K562 (cell line): ENCODE results near the gene ZNF202. TPM values are rescaled to one million over a fixed set of nuclear protein-coding genes. Genes with fewer than 3 reads are reported as not detected.

Experiments
- ATAC-seq: fragments of 200-7000 bp; cut with Tn5 transposase; 3 replicates; pipeline ENCODE4 v1.9.1; 2020; ENCODE audit warnings: moderate library complexity
- BruUV-seq: library from RNA; stranded (reverse); fragments of 400-500 nt; replicated peaks from 2 replicates; lab custom pipeline; 2021; lab: Mats Ljungman, UMichigan
- CTCF ChIA-PET: fragments of 300-600 bp; formaldehyde crosslinking; extraction: SDS; loops from one replicate; lab custom pipeline; 2021; ENCODE audit warnings: low intra/inter-chr PET ratio; lab: Yijun Ruan, JAX
- POLR2A ChIA-PET: fragments of 300-600, 350-650 bp; sonication (Branson Sonifier 250); formaldehyde crosslinking; extraction: SDS; loops from one replicate; lab custom pipeline; 2021; ENCODE audit warnings: antibody characterized with exemption, inconsistent platforms; lab: Yijun Ruan, JAX
- DNase-seq, 4 experiments: peaks; one replicate each; pipeline versions ENCODE4 v3.0.0 to v3.0.0-alpha.2; 2011 to 2018; ENCODE audit warnings: low spot score in 3 of 4, mixed read lengths in 3 of 4; ENCODE audit errors: extremely low read depth in 1 of 4
- FAIRE-seq: peaks from 2 replicates; lab custom pipeline; 2011; peaks lifted over from hg19 to GRCh38; lab: Jason Lieb, UNC
- H2AFZ ChIP-seq: 2 replicates; pipeline ENCODE4 v1.6.0; 2011; ENCODE audit warnings: low read depth, low read length, control low read depth, inconsistent platforms
- H3K27ac ChIP-seq: fragments of 200-600 bp; 3 replicates; pipeline ENCODE4 v1.8.0; 2011; ENCODE audit warnings: low read depth, mild to moderate bottlenecking, control low read depth, inconsistent platforms, low read length, moderate library complexity, mixed read lengths; ENCODE audit errors: extremely low read depth
- H3K27me3 ChIP-seq, 2 experiments: fragments of 300-600 bp in 1 of 2; 2 replicates in 1 of 2; 3 replicates in 1 of 2; pipeline versions ENCODE4 v1.6.0 to v1.8.0; 2011; ENCODE audit warnings: inconsistent platforms in 2 of 2, low read length in 2 of 2, mild to moderate bottlenecking in 1 of 2, mixed read lengths in 1 of 2, moderate library complexity in 1 of 2; ENCODE audit not compliant: control insufficient read depth in 2 of 2, insufficient read depth in 2 of 2
- H3K36me3 ChIP-seq: fragments of 300-600 bp; 3 replicates; pipeline ENCODE4 v1.8.0; 2011; ENCODE audit warnings: mild to moderate bottlenecking, low read length, inconsistent platforms; ENCODE audit not compliant: control insufficient read depth, insufficient read depth
- H3K4me1 ChIP-seq, 2 experiments: fragments of 200-600 bp in 1 of 2; replicated peaks in 1 of 2; 2 replicates in 1 of 2; 3 replicates in 1 of 2; pipeline versions ENCODE4 v1.5.1 to v1.8.0; 2011; ENCODE audit warnings: inconsistent platforms in 2 of 2, low read length in 2 of 2, mild to moderate bottlenecking in 1 of 2, mixed read lengths in 1 of 2, moderate library complexity in 1 of 2; ENCODE audit not compliant: control insufficient read depth in 2 of 2, insufficient read depth in 2 of 2
- H3K4me2 ChIP-seq: 2 replicates; pipeline ENCODE4 v1.6.1; 2011; ENCODE audit warnings: low read length, control low read depth, inconsistent platforms, mixed read lengths; ENCODE audit not compliant: insufficient read depth
- H3K4me3 ChIP-seq: fragments of 200-600 bp; sonication (generic), shearing (Covaris generic); 2 replicates; pipeline ENCODE4 v1.5.1; 2016; ENCODE audit warnings: control low read depth, inconsistent platforms
- H3K79me2 ChIP-seq: fragments of 200-600 bp; 3 replicates; pipeline ENCODE4 v1.8.0; 2011; ENCODE audit warnings: low read length, inconsistent platforms; ENCODE audit not compliant: control insufficient read depth, insufficient read depth
- H3K9ac ChIP-seq, 2 experiments: 2 replicates each; pipeline versions ENCODE4 v1.6.0 to v1.6.1; 2011; ENCODE audit warnings: low read depth in 2 of 2, low read length in 2 of 2, control low read depth in 1 of 2, inconsistent platforms in 1 of 2, mild to moderate bottlenecking in 1 of 2, mixed read lengths in 1 of 2; ENCODE audit not compliant: insufficient read depth in 1 of 2
- H3K9me1 ChIP-seq: one replicate; pipeline ENCODE4 v1.6.0; 2011; ENCODE audit warnings: inconsistent platforms, mild to moderate bottlenecking, low read length, moderate library complexity; ENCODE audit not compliant: control insufficient read depth, insufficient read depth
- H3K9me3 ChIP-seq: replicated peaks from 2 replicates; pipeline ENCODE4 v1.5.1; 2011; ENCODE audit warnings: low read depth, low read length, inconsistent platforms; ENCODE audit not compliant: control insufficient read depth, insufficient read depth
- H4K20me1 ChIP-seq: replicated peaks from 2 replicates; pipeline ENCODE4 v1.6.1; 2011; ENCODE audit warnings: low read length, inconsistent platforms, mixed read lengths; ENCODE audit not compliant: control insufficient read depth, insufficient read depth
- CEBPB ChIP-seq: fragments of 450-650 bp; IDR thresholded peaks from 2 replicates; pipeline ENCODE4 v1.6.1; 2016; ENCODE audit warnings: missing genetic modification characterization, missing compliant biosample characterization
- ELF1 ChIP-seq: fragments of 200-800 bp; sonication (Bioruptor generic); IDR thresholded peaks from 2 replicates; pipeline ENCODE4 v1.6.1; 2016; ENCODE audit warnings: missing genetic modification characterization, missing compliant biosample characterization
- GATAD2B ChIP-seq: fragments of 450-650 bp; IDR thresholded peaks from 2 replicates; pipeline ENCODE4 v1.6.1; 2017; ENCODE audit warnings: mild to moderate bottlenecking, borderline replicate concordance
- NR2C1 ChIP-seq, 2 experiments: fragments of 450-650 bp; IDR thresholded peaks; 2 replicates each; pipeline ENCODE4 v1.6.1; 2017; ENCODE audit warnings: mild to moderate bottlenecking in 2 of 2, antibody characterized with exemption in 1 of 2, inconsistent platforms in 1 of 2, missing compliant biosample characterization in 1 of 2, missing genetic modification characterization in 1 of 2
- PHF21A ChIP-seq: fragments of 450-650 bp; IDR thresholded peaks from 2 replicates; pipeline ENCODE4 v1.6.1; 2017; ENCODE audit warnings: low read depth, borderline replicate concordance
- ZNF316 ChIP-seq: fragments of 450-650 bp; IDR thresholded peaks from 2 replicates; pipeline ENCODE4 v1.6.1; 2016
- WGBS: fragments of 100-300 bp; shearing (Covaris generic); methylation state at CpG from one replicate; pipeline ENCODE4 v1.1.6; 2016; ENCODE audit warnings: low coverage, mixed read lengths; ENCODE audit not compliant: insufficient coverage; ENCODE audit errors: missing lambda C conversion rate; 5-methylcytosine and 5-hydroxymethylcytosine counted together
- in situ Hi-C: fragments of 300-500 bp; cut with MboI; formaldehyde crosslinking; loops from 4 replicates; pipeline ENCODE4 v1.15.0; 2018; ENCODE audit warnings: inconsistent platforms, mixed read lengths
- intact Hi-C: fragments of 100-400 bp; cut with micrococcal nuclease; formaldehyde crosslinking; loops from 2 replicates; pipeline ENCODE4 v1.14.2; 2022
- polyA plus RNA-seq, 8 experiments: library from polyadenylated mRNA; depleted of rRNA in 4 of 8; stranded (reverse) in 5 of 8; unstranded in 3 of 8; fragments of >200 nt; fragmentation: Nextera tagmentation in 2 of 8; fragmentation: Illumina TruSeq in 1 of 8; extraction: Ambion mirVana in 2 of 8; extraction: Trizol in 1 of 8; gene quantifications; 2 replicates each; pipeline versions ENCODE4 v1.2.1 to v1.2.3, GENCODE V29; 2011 to 2014; ENCODE audit warnings: inconsistent platforms in 1 of 8, missing spikeins in 1 of 8
- total RNA-seq, 7 experiments: library from RNA; depleted of rRNA in 6 of 7; stranded (reverse); fragments of >200 nt in 6 of 7; fragmentation: Illumina TruSeq in 2 of 7; extraction: Trizol in 2 of 7; gene quantifications; 2 replicates each; pipeline versions ENCODE4 v1.2.1 to v1.2.3, GENCODE V29; 2011 to 2021; ENCODE audit warnings: low replicate concordance in 1 of 7

The ZNF202 gene
- total and polyA plus RNA-seq, 9 of the 15 experiments (the other 6 are each of a cell fraction or from before 2014, with no cell fraction given): 2.3 to 18.7 (median 12.7) TPM

DNA sequence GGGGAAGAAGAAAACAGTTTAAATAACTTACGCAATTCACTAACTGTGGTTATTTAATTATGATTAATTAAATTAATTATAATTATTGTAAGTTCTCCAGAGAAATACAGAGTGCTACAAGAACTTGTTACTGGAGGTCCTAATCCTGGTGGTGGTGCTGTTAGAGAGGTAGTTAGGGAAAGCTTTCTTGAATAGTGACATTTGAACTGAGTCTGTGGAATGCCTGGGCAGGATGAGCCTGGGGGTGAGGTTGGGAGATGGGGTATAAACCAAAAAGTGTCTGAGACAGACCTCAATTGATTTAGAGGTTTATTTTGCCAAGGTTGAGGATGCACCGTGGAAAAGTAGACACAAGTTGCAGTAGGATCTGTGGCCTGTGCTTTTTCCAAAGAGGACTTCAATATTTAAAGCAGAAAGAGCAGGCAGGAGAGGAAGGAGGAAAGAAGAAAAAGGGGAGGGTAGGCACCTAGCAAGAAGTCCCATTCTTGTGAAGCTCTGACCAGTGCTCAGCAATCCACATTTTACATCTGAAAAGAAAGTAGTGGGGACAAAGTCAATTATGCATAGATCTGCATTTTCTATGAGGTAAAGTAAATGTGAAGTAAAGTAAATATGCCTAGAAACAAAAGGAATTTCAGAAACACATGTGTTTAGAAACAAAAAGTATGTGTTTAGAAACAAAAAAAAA, 4.4 kb upstream of the ZNF202 start:
- peaks cover 8% of the 10 kb centered on the region for H3K79me2 ChIP-seq
- TF ChIP-seq ZNF316: peak; percentile 25; the same call in 1 of the 2 replicates
- peak; percentile 53 for TF ChIP-seq CEBPB (tag)
- no peak for TF ChIP-seq NR2C1 (IDR thresholded peaks at IDR 0.05)
- TF ChIP-seq NR2C1 (tag; IDR thresholded peaks at IDR 0.05): no peak
- 42% methylated on average over 2 of the region's 2 CpGs for WGBS
- H3K9me3 ChIP-seq: no peaks in the 10 kb centered on the region
- BruUV-seq: no TSS peak
- no peak overlapping the region for H3K9ac ChIP-seq
- ChIA-PET CTCF (interaction anchor here (0.6 kb wide), 1 partner anchor 424 kb away, joined by 4 read pairs; no protein-coding TSS in a partner anchor), POLR2A (interaction anchor here (0.6 to 1.1 kb wide), 3 partner anchors 13 to 655 kb away, joined by 3 to 4 read pairs (median 3); no protein-coding TSS in a partner anchor)
- H3K36me3 ChIP-seq: no peaks in the 10 kb centered on the region
- H3K27ac ChIP-seq: no peak overlapping the region
- H4K20me1 ChIP-seq: no peaks in the 10 kb centered on the region
- H3K9me1 ChIP-seq: no peaks in the 10 kb centered on the region
- ATAC-seq (no peak), FAIRE-seq (no peak), DNase-seq (no peak)
- H3K4me2 ChIP-seq: no peak overlapping the region
- H3K4me3 ChIP-seq: no peak overlapping the region
- peak overlapping the region; percentile 51; the same call in 1 of the 2 replicates for H2AFZ ChIP-seq
- peaks cover 3 to 9% of the 10 kb centered on the region in 2 experiments; a peak in 2 of 5 replicates for H3K4me1 ChIP-seq
- intact Hi-C loops: loop anchor here (10.0 kb wide), 1 partner anchor 449 kb away; no protein-coding TSS in a partner anchor
- H3K27me3 ChIP-seq: no peaks in the 10 kb centered on the region
- in situ Hi-C loops: no loop called here

DNA sequence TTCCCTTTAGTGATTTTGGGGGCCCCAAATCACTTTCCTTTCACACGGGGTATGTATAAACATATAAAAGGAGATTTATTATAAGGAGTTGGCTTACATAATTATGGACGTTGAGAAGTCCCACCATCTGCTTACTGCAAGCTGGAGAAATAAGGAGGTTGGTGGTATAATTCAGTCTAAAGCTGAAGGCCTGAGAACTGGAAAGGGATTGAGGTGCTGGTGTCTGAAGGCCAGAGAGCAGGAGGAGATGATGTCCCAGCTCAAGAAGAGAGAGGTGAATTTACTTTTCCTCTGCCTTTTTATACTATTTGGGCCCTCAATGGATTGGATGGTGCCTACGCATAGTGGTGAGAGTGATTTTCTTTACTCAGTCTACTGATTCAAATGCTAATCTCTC, 1.3 kb upstream of the ZNF202 start:
- ChIA-PET POLR2A (interaction anchor here (1.2 to 1.6 kb wide), 2 partner anchors 8 to 13 kb away, joined by 3 to 4 read pairs; no protein-coding TSS in a partner anchor), CTCF (no interaction called here)
- TF ChIP-seq ELF1 (tag) (no peak), PHF21A (peak; percentile 64; the same call in 1 of the 2 replicates), GATAD2B (0 out of 2 replicates have a peak, but pooled peaks have one; percentile 1)
- intact Hi-C loops: loop anchor here (10.0 kb wide), 1 partner anchor 452 kb away; no protein-coding TSS in a partner anchor
- WGBS: 29% methylated on average over 3 of the region's 3 CpGs
- H3K4me3 ChIP-seq: peak overlapping the region; percentile 92
- H2AFZ ChIP-seq: peak overlapping the region; percentile 94
- DNase-seq (no peak), ATAC-seq (no peak), FAIRE-seq (no peak)
- H3K9me1 ChIP-seq: no peaks in the 10 kb centered on the region
- no peaks in the 10 kb centered on the region for H3K27me3 ChIP-seq
- peaks cover 26% of the 10 kb centered on the region; the same call in 2 of the 3 replicates for H3K36me3 ChIP-seq
- BruUV-seq: no TSS peak
- H3K27ac ChIP-seq: peak overlapping the region; percentile 87
- in situ Hi-C loops: no loop called here
- peak overlapping the region in 1 of 2 experiments; percentile 86; a peak in 3 of 4 replicates for H3K9ac ChIP-seq
- H3K4me2 ChIP-seq: peak overlapping the region; percentile 88
- H3K9me3 ChIP-seq: no peaks in the 10 kb centered on the region
- no peaks in the 10 kb centered on the region for H4K20me1 ChIP-seq
- H3K79me2 ChIP-seq: peaks cover 40% of the 10 kb centered on the region
- H3K4me1 ChIP-seq: peaks cover 11 to 20% of the 10 kb centered on the region in 2 experiments; a peak in 4 of 5 replicates
